PC-3 (cell line): ENCODE results near the gene RIPPLY1. TPM values are rescaled to one million over a fixed set of nuclear protein-coding genes. Genes with fewer than 3 reads are reported as not detected.
A peak's percentile ranks its signal among the peaks of the same experiment; 100 is the strongest.

ENCODE experiments used
- ATAC-seq: fragments of 200-7000 bp; cut with Tn5 transposase; 2 replicates; pipeline ENCODE4 v1.9.1; 2020; ENCODE audit warnings: mild to moderate bottlenecking, moderate library complexity
- BruUV-seq: library from RNA; stranded (reverse); fragments of 400-500 nt; replicated peaks from 2 replicates; lab custom pipeline; 2021; lab: Mats Ljungman, UMichigan
- CTCF ChIA-PET: fragments of 300-600 bp; sonication (Branson Sonifier 250); formaldehyde crosslinking; loops from one replicate; lab custom pipeline; 2022; ENCODE audit warnings: antibody characterized with exemption; lab: Charles Lee
- POLR2A ChIA-PET: fragments of 300-600 bp; sonication (Branson Sonifier 250); formaldehyde crosslinking; loops from one replicate; lab custom pipeline; 2022; ENCODE audit warnings: antibody characterized with exemption; ENCODE audit not compliant: unreplicated experiment; lab: Charles Lee
- DNase-seq: peaks from one replicate; pipeline ENCODE4 v3.0.0-alpha.2; 2015
- H2AFZ ChIP-seq: fragments of 300-600 bp; sonication (generic); 2 replicates; pipeline ENCODE4 v1.6.0; 2016; ENCODE audit warnings: antibody characterized with exemption, low read length
- H3F3A ChIP-seq: fragments of 300-600 bp; sonication (generic); one replicate; pipeline ENCODE4 v1.6.0; 2017; ENCODE audit warnings: antibody characterized with exemption, low read length, control low read depth, mild to moderate bottlenecking; ENCODE audit not compliant: unreplicated experiment
- H3K27ac ChIP-seq: fragments of 300-600 bp; sonication (generic); 2 replicates; pipeline ENCODE4 v1.5.1; 2016; ENCODE audit warnings: mild to moderate bottlenecking, low read length
- H3K27me3 ChIP-seq: fragments of 300-600 bp; sonication (generic); 2 replicates; pipeline ENCODE4 v1.6.1; 2016; ENCODE audit warnings: low read length, mixed read lengths
- H3K36me3 ChIP-seq: fragments of 300-600 bp; sonication (generic); 2 replicates; pipeline ENCODE4 v1.6.1; 2016; ENCODE audit warnings: low read depth, mixed run types, low read length, mixed read lengths
- H3K4me1 ChIP-seq: fragments of 300-600 bp; sonication (generic); 2 replicates; pipeline ENCODE4 v1.5.1; 2016; ENCODE audit warnings: low read length; ENCODE audit not compliant: insufficient read depth
- H3K4me2 ChIP-seq: fragments of 300-600 bp; sonication (generic); 2 replicates; pipeline ENCODE4 v1.6.0; 2016; ENCODE audit warnings: low read length
- H3K4me3 ChIP-seq: fragments of 300-600 bp; sonication (generic); 2 replicates; pipeline ENCODE4 v1.5.1; 2016; ENCODE audit warnings: mild to moderate bottlenecking, low read length, mixed read lengths
- H3K79me2 ChIP-seq: fragments of 300-600 bp; sonication (generic); 2 replicates; pipeline ENCODE4 v1.6.1; 2017; ENCODE audit warnings: low read length, mixed read lengths
- H3K9ac ChIP-seq: fragments of 300-600 bp; sonication (generic); 2 replicates; pipeline ENCODE4 v1.6.0; 2016; ENCODE audit warnings: mild to moderate bottlenecking, low read length
- H3K9me2 ChIP-seq: fragments of 300-600 bp; sonication (generic); replicated peaks from 2 replicates; pipeline ENCODE4 v1.6.1; 2016; ENCODE audit warnings: mixed run types, low read length, mixed read lengths
- H3K9me3 ChIP-seq: fragments of 300-600 bp; sonication (generic); 2 replicates; pipeline ENCODE4 v1.6.1; 2016; ENCODE audit warnings: low read length, mixed read lengths
- H4K20me1 ChIP-seq: fragments of 300-600 bp; sonication (generic); 2 replicates; pipeline ENCODE4 v1.6.1; 2016; ENCODE audit warnings: low read length, mixed read lengths
- EZH2 ChIP-seq: fragments of 300-600 bp; sonication (generic); IDR thresholded peaks from one replicate; pipeline ENCODE4 v1.6.1; 2017; ENCODE audit warnings: antibody characterized with exemption, mild to moderate bottlenecking, low read length; ENCODE audit not compliant: unreplicated experiment
- EZH2phosphoT487 ChIP-seq: fragments of 300-600 bp; sonication (generic); IDR thresholded peaks from 2 replicates; pipeline ENCODE4 v1.6.1; 2018; ENCODE audit warnings: mild to moderate bottlenecking, antibody characterized with exemption, low read length, borderline replicate concordance
- intact Hi-C: fragments of 100-400 bp; cut with micrococcal nuclease; formaldehyde crosslinking; loops from 2 replicates; pipeline ENCODE4 v1.9.0; 2023
- total RNA-seq: library from RNA; depleted of rRNA; stranded (reverse); fragments of >200 nt; gene quantifications from 2 replicates; pipeline ENCODE4 v1.2.3, GENCODE V29; 2014
- TF ChIP-seq, protein P1 (sequence below): fragments of 300-600 bp; sonication (generic); conservative IDR thresholded peaks from 2 replicates; pipeline ENCODE4 v1.5.1; 2017; ENCODE audit warnings: antibody characterized with exemption, low read depth, mild to moderate bottlenecking, low read length

Gene RIPPLY1
- total RNA-seq, 1 experiment from 2014 or later: not detected

DNA sequence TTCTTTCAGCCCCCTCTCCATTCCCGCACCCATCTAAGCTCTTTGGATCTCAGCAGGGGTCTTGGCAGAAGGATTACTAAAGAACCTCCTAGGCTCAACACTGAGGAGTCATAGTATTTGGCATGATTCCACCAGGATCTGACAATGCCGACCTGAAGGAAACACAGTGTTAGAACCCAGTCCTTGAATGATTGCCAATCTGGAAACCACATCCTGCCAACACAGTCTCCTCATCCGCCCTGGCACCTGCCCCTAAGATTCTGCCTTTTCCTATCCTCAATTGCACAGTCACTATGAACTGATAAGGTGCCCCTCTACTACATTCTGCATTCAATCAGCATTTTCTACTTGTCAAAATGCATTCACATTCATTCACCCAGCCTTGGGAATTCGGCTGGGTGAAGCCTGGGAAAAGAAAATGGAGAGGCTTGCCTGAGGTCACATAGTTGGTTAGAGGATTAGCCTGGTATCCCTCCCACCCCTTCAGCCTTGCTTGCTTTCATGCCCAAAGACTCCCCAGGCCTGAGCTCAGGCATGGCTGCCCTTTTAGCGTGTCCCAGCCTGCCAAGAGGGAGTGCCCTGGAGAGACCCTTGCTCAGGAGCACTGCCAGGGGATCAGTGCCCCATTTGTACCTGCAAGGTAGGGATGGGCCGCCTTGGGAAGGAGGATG is 14.8 kb upstream of the RIPPLY1 start:
- POLR2A ChIA-PET: no interaction called here
- Histone ChIP-seq H3K4me3 (no peak overlapping the region), H3K79me2 (no peaks in the 10 kb centered on the region), H3K27me3 (no peaks in the 10 kb centered on the region), H3K36me3 (no peaks in the 10 kb centered on the region), H3K9ac (no peak overlapping the region), H3K27ac (no peak overlapping the region), H3F3A (no peaks in the 10 kb centered on the region), H3K9me2 (no peaks in the 10 kb centered on the region), H3K4me2 (peak overlapping the region; percentile 52), H3K4me1 (peaks cover 20% of the 10 kb centered on the region), H2AFZ (no peak overlapping the region), H4K20me1 (no peaks in the 10 kb centered on the region), H3K9me3 (no peaks in the 10 kb centered on the region)
- ATAC-seq (peak; percentile 89), DNase-seq (peak; percentile 95)
- TF ChIP-seq EZH2phosphoT487 (no peak), EZH2 (no peak)
- TF ChIP-seq, protein P1, sequence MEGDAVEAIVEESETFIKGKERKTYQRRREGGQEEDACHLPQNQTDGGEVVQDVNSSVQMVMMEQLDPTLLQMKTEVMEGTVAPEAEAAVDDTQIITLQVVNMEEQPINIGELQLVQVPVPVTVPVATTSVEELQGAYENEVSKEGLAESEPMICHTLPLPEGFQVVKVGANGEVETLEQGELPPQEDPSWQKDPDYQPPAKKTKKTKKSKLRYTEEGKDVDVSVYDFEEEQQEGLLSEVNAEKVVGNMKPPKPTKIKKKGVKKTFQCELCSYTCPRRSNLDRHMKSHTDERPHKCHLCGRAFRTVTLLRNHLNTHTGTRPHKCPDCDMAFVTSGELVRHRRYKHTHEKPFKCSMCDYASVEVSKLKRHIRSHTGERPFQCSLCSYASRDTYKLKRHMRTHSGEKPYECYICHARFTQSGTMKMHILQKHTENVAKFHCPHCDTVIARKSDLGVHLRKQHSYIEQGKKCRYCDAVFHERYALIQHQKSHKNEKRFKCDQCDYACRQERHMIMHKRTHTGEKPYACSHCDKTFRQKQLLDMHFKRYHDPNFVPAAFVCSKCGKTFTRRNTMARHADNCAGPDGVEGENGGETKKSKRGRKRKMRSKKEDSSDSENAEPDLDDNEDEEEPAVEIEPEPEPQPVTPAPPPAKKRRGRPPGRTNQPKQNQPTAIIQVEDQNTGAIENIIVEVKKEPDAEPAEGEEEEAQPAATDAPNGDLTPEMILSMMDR: no peak
- CTCF ChIA-PET: no interaction called here
- no TSS peak for BruUV-seq
- intact Hi-C loops: no loop called here

DNA sequence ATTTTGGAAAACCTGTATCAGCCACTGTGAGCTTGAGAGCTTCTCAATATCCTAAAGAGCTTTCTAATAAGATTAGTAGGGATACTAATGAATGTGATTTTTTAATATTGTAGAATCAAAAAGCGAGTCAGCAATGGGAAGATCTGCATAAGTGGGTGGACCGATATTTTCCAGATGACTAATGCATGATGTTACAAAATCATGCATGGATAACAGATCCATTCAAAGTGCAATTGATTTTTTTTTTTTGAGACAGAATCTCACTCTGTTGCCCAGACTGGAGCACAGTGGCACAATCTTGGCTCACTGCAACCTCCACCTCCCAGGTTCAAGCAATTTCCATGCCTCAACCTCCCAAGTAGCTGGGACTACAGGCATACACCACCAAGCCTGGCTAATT is 9.7 kb upstream of the RIPPLY1 start:
- H3K4me2 ChIP-seq: no peak overlapping the region
- no peaks in the 10 kb centered on the region for H4K20me1 ChIP-seq
- no peak overlapping the region for H2AFZ ChIP-seq
- H3F3A ChIP-seq: no peaks in the 10 kb centered on the region
- H3K4me3 ChIP-seq: no peak overlapping the region
- BruUV-seq: no TSS peak
- CTCF ChIA-PET: no interaction called here
- intact Hi-C loops: no loop called here
- peak; percentile 52 for DNase-seq
- H3K27ac ChIP-seq: no peak overlapping the region
- no peaks in the 10 kb centered on the region for H3K9me3 ChIP-seq
- TF ChIP-seq EZH2phosphoT487: no peak
- TF ChIP-seq, protein P1: no peak
- TF ChIP-seq EZH2: no peak
- ATAC-seq: peak; percentile 48; the same call in 1 of the 2 replicates
- no peaks in the 10 kb centered on the region for H3K36me3 ChIP-seq
- H3K79me2 ChIP-seq: no peaks in the 10 kb centered on the region
- H3K4me1 ChIP-seq: peaks cover 17% of the 10 kb centered on the region
- no peak overlapping the region for H3K9ac ChIP-seq
- no peaks in the 10 kb centered on the region for H3K27me3 ChIP-seq
- POLR2A ChIA-PET: no interaction called here
- H3K9me2 ChIP-seq: no peaks in the 10 kb centered on the region

DNA sequence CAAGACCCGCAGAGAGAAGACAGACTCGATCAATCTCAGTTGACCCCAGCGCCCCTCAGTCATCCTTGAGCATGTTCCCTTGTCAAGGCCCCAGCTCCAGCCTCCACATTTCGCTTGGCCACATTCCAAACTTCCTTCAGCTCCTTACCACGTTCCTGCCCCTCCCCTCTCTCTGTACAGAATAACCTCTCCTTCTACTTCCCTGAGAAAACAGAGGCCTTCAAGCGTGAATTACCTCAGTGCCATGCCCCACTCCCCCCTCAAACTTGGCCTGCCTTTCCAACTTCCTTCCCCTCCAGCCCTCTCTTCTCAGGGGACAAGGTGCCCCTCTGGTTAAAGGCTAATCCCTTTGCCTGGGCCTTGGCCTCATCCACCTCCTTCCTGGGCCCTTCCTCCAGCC is 3.2 kb upstream of the RIPPLY1 start:
- no peak overlapping the region for H3K9ac ChIP-seq
- H4K20me1 ChIP-seq: no peaks in the 10 kb centered on the region
- H3K4me3 ChIP-seq: no peak overlapping the region
- no peak overlapping the region for H2AFZ ChIP-seq
- H3K9me3 ChIP-seq: no peaks in the 10 kb centered on the region
- ATAC-seq (no peak), DNase-seq (no peak)
- ChIA-PET CTCF (no interaction called here), POLR2A (no interaction called here)
- no peaks in the 10 kb centered on the region for H3K79me2 ChIP-seq
- TF ChIP-seq EZH2phosphoT487: no peak
- no peak for TF ChIP-seq EZH2
- TF ChIP-seq, protein P1: no peak
- H3K4me2 ChIP-seq: no peak overlapping the region
- no peaks in the 10 kb centered on the region for H3K9me2 ChIP-seq
- no peaks in the 10 kb centered on the region for H3K4me1 ChIP-seq
- H3K27me3 ChIP-seq: no peaks in the 10 kb centered on the region
- H3K27ac ChIP-seq: no peak overlapping the region
- no TSS peak for BruUV-seq
- H3F3A ChIP-seq: no peaks in the 10 kb centered on the region
- no peaks in the 10 kb centered on the region for H3K36me3 ChIP-seq
- intact Hi-C loops: no loop called here
